Mesenteric fat pad (tissue), 1 donor: ENCODE data around the gene TNS3. TPM values are rescaled to one million over a fixed set of nuclear protein-coding genes. Genes with fewer than 3 reads are reported as not detected.
A peak's percentile ranks its signal among the peaks of the same experiment; 100 is the strongest.

Experiments used
- DNase-seq: peaks from one replicate; pipeline ENCODE4 v3.0.0-alpha.2; 2020; ENCODE audit warnings: low spot score
- total RNA-seq: library from RNA; stranded (reverse); fragmentation: NEBNext Ultra II Directional; extraction: Animal tissue kit (Norgen Biotek cat#: 25700); gene quantifications from one replicate; pipeline ENCODE4 v1.2.1, GENCODE V29; 2021
- donor health status: DM: yes; HTN: yes; CAD: no.

Gene TNS3
- total RNA-seq, 1 donor from 2014 or later = 152 TPM

DNA sequence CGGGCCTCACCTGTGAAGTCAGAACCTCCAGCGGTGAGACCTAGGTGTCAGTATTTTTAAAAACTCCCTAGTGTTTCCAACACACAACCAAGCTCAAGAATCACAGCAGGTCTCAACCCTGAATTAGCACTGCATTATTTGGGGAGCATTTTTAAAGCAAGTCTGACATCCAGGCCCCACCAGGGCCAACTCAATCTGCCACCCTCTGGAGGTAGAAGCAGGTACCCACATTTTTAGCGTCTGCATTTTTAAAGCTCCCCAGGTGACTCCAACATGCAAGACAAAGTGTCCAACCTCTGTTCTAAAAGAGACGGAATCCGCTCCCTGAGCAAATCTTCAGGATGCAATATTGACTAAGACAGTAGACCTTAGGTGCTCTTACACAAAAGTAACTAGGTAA, 225.7 kb downstream of the TNS3 start:
- peak; percentile 8 for DNase-seq

GRCh38 chr7:47355684-47356083, 226.2 kb downstream of the TNS3 start:
- DNase-seq = peak; percentile 71

DNA sequence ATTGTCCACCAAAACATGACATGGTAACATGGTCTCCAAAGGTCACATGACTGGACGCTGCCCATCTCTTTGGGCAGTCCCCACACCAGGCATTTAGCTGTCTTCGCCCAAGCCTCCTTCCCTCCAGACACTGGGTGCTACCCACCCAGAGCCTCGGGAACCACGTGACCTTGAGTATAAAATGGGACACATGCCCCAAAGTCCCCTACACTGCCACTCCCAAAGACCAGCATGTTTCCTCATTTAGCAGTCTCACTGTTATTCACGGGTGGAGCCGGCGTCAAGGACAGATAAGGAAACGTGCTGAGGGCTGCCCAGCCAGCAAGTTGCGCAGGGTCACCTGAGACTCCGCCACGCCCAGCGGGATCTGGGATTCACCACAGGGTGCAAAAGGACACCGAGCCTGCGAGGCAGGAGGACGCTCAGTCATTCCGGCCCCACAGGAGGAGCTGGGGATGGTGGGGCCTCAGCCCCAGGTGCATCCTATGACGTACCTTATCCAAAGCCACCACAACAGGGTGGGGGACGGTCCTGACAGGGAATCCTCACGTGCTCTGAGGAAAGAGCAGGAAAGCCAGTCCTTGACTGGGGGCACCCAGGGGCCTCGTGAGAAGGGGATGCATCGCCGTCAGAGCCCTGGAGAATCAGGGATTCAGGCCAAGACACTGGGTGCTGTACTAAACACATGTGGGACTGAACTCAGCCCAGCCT, 226.9 kb downstream of the TNS3 start:
- DNase-seq = peak; percentile 88

GRCh38 chr7:47354071-47354470, 227.8 kb downstream of the TNS3 start:
- DNase-seq = no peak

- no peak for DNase-seq
Measured at GRCh38 chr7:47352394-47352968, 229.4 kb downstream of the TNS3 start.

DNA sequence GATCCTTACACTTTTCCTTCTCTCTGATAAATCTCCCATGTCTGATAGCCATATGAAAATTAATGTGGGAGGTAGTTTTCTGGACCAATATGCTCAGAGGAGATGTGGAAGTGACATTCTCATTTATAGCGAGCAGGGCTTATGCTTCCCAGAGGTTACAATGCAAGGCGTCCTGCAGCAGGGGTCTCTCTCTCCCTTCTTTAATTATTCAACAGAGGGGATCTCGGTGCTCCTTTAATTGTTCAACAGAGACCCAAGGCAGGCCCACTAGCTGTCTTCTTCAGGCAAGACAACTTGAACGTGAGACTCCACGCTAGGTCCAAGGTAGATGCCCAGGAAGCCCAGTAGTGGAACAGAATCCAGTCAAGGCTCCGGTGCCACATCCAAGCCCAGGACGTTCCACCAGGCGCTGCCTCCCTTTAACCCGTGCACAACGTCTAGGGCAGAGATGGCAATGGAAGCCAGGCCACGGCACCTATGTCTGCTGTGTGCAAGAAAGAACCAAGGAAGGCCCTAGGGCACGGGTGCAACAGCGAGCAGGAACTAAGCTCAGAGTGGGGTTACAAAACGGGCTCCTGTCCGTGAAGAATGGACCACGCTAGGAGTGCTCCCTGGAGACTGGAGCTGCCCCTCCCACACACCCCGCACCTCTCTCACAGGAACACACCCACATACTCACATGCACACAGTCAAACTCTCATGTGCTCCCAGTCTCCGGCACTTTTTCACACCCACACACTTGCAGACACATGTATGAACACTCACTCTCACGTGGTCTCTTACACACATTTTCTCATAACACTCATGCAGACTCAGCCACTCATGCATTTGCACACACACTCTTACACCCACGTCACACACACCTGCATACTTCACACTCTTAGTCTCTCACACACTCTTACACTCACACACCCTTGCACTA, 230.4 kb downstream of the TNS3 start:
- DNase-seq = peak; percentile 67

GRCh38 chr7:47350425-47350824, 231.5 kb downstream of the TNS3 start:
- peak; percentile 30 for DNase-seq

DNA sequence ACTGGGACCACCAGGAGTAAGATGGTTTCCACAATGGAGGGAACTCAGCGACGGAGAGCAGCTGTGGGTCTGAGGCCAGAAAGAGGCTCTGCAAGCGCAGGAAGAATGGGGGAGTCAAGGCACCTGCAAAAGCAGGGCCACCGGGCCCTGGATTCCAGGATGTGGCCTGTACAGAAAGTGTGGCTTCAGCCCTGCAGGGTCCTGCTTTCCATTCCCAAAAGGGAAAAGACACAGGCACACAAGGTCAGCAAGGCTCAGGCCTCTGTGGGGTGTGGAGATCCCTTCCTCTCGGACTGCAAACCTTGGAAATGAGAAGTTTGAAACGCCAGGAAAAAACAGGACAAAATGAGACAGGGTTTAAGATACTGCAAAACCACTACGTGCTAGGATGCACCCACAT, 232.5 kb downstream of the TNS3 start:
- DNase-seq = peak; percentile 80

DNA sequence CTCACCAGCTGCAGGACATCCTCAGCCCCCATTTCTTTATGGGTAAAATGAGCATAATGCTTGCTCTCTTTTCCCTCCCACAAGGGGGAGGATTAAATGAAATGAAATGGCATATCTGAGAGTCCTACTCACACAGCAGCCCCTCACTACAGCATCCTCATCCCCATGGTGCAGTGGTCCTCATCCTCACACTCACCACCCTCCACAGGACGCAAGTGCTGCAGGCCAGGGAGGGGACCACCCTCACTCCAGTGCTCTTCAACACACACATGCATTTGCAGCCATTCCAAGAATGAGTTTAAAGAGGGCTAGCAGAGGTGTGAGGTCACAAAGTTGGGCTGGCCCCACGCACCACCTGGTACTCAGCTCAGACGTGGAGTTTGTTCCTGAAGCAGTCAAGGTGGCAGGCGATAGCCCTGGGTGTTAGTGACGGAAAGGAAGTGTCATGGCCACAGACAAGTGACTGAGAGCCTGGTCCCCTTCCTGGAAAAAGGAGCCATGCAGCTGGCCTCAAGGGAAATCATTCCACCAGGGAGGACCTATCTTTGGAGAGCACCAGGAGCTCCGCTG, 234.0 kb downstream of the TNS3 start:
- DNase-seq = peak; percentile 76

- no peak for DNase-seq
Measured at GRCh38 chr7:47347346-47347745, 234.6 kb downstream of the TNS3 start.

DNA sequence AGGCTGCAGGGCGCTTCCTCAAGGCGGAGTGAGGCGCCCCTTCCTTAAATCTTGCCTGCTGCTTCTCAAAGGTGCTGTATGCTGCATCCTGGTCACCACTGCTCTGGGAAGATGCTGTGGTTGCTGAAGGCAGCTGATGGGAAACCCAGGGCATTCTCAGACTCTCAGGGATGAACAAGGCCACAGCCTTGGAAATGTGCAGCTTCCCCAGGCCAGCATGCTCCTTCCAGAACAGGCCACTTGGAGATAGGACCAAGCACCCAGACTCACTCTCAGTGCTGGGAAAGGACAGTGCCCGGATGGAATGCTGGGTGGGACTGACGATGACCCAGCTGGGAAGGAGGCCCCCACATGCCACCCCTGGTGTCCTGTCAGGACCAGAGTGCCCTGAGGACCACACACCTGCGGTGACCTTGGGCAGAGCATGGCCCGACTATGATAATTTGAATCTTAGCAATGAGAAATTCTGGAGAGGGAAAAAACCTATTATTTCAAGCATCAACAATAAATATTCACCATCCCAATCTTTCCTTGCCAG, 235.5 kb downstream of the TNS3 start:
- DNase-seq = peak; percentile 59

- DNase-seq = peak; percentile 55
Measured at GRCh38 chr7:47345857-47346298, 236.0 kb downstream of the TNS3 start.

- peak; percentile 71 for DNase-seq
Measured at GRCh38 chr7:47344171-47344955, 237.5 kb downstream of the TNS3 start.

DNA sequence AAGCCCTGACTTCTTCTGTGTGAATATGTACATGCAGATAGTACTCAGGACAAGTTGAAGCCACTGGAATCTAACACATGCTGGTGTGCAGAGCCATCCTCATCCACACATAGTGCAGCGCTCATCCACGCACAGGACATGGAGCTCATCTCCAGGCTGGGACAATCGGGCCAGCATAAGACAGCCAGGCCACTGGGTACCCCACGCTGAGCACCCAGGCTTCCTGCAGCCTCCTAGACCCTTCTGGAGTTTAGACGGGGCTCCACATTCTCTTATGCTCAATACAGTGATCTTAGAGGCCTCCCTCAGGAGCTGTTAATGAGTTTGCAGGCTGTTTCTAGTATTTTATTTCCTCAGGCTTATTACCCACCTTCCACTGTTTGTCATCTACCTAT, 238.9 kb downstream of the TNS3 start:
- DNase-seq = no peak

GRCh38 chr7:47342296-47343060, 239.4 kb downstream of the TNS3 start:
- no peak for DNase-seq

- no peak for DNase-seq
Measured at GRCh38 chr7:47340517-47340916, 241.4 kb downstream of the TNS3 start.

DNA sequence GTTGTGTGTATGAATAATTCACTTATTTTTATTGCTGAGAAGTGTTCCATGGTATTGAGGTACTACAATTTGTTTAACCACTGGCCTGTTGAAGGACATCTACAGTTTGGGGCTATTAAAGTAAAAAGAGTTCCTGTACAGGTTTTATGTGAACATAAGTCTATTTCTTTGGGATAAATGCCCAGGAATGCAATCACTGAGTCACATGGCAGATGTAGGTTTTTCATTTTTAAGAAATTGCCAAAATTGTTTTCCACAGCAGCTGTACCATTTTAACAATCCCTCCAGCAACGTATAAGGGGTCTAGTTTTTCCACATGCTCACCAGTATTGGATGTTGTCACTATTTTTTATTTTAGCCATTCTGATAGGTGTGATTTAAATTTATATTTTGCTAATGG, 243.9 kb downstream of the TNS3 start:
- no peak for DNase-seq

DNA sequence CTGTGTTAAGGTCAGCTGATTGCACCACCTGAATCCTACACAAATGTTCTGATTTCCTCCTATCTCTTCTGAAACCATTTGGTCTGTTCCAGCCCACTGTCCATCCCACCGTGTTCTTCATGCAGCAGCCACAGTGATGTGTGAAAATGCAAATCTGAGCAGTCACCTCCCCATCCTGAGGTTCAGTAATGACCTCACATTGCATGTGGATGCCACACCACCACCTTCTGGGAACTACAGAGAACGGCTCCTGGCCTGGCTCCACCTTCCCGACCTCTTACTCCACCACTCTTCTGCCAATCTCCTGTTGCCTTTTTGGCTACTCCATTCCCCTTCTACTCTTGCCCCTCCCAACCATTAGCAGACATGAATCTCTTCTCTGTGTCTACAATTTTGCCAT, 244.4 kb downstream of the TNS3 start:
- peak; percentile 59 for DNase-seq

- DNase-seq = peak; percentile 41
Measured at GRCh38 chr7:47336472-47337425, 245.2 kb downstream of the TNS3 start.
